PC-9 (cell line): ENCODE results near the gene RFLNA.

Experiments used
- EZH2 ChIP-seq: fragments of 200-600 bp; sonication (generic); IDR thresholded peaks from 2 replicates; pipeline ENCODE4 v1.8.0; 2017; ENCODE audit warnings: antibody characterized with exemption, low read depth
- TF ChIP-seq, protein P1 (sequence below): fragments of 200-600 bp; sonication (generic); conservative IDR thresholded peaks from 2 replicates; pipeline ENCODE4 v1.6.1; 2017; ENCODE audit warnings: mixed run types, antibody characterized with exemption, mild to moderate bottlenecking, moderate library complexity

- TF ChIP-seq, protein P1, sequence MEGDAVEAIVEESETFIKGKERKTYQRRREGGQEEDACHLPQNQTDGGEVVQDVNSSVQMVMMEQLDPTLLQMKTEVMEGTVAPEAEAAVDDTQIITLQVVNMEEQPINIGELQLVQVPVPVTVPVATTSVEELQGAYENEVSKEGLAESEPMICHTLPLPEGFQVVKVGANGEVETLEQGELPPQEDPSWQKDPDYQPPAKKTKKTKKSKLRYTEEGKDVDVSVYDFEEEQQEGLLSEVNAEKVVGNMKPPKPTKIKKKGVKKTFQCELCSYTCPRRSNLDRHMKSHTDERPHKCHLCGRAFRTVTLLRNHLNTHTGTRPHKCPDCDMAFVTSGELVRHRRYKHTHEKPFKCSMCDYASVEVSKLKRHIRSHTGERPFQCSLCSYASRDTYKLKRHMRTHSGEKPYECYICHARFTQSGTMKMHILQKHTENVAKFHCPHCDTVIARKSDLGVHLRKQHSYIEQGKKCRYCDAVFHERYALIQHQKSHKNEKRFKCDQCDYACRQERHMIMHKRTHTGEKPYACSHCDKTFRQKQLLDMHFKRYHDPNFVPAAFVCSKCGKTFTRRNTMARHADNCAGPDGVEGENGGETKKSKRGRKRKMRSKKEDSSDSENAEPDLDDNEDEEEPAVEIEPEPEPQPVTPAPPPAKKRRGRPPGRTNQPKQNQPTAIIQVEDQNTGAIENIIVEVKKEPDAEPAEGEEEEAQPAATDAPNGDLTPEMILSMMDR: no peak
- no peak for TF ChIP-seq EZH2
Measured at GRCh38 chr12:124350491-124350890, 55.6 kb downstream of the RFLNA start.
